GM18951 (cell line): ENCODE data around the gene COX7A2.

Experiments
- POLR2A ChIP-seq: IDR thresholded peaks from 4 replicates; pipeline ENCODE4 v1.6.1; 2011; ENCODE audit warnings: mild to moderate bottlenecking; ENCODE audit not compliant: insufficient read length, insufficient read depth; ENCODE audit errors: extremely low read depth
- in situ Hi-C: fragments of 300-500 bp; cut with MboI; formaldehyde crosslinking; loops from one replicate; pipeline ENCODE4 v1.12.0; 2022; ENCODE audit warnings: low sequenced_read_pairs, mixed read lengths, inconsistent platforms; ENCODE audit not compliant: unreplicated experiment

The COX7A2 gene

DNA sequence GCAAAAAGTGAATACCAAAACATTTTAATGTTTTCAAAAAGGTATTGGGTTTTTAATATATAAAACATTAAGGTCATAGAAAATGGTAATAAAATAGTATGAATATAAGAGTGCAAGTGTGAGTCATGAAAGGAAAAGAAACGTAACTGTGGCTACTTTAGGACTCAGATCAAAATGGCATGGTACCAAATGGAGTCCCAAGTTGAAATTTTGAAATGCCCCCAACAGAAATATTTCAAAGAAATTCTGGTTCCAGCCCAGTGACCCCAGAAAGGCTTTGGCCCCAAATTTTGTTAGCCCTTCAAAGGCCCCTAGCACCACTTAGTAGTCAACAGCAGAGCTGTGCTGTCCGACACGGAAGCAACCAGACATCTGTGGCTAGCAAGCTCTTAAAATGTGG lies 43.7 kb downstream of the COX7A2 start:
- TF ChIP-seq POLR2A = no peak
- in situ Hi-C loops = loop anchor here (5.0 to 25.0 kb wide), 3 partner anchors 1113 to 1453 kb away; no protein-coding TSS in a partner anchor

- TF ChIP-seq POLR2A = no peak
- in situ Hi-C loops = no loop called here
Observed at GRCh38 chr6:75196081-75196687, 47.4 kb downstream of the COX7A2 start.

- in situ Hi-C loops = loop anchor here (10.0 kb wide), 1 partner anchor 794 kb away; no protein-coding TSS in a partner anchor
- no peak for TF ChIP-seq POLR2A
Observed at GRCh38 chr6:75188221-75188925, 55.2 kb downstream of the COX7A2 start.
